Stimulated activated CD4-positive, alpha-beta T cell treated with anti-CD3 and anti-CD28 coated beads, Interleukin-15, amount 100 ng/mL, for 24 hours (primary cell): ENCODE data around the gene DEPDC5.
A peak's percentile ranks its signal among the peaks of the same experiment; 100 is the strongest.

Experiments used
- DNase-seq: peaks from one replicate; pipeline ENCODE4 v3.0.0-alpha.2; 2020

The DEPDC5 gene

GRCh38 chr22:31818481-31819392 lies 64.9 kb downstream of the DEPDC5 start:
- peak; percentile 59 for DNase-seq

- no peak for DNase-seq
These were observed 66.8 kb downstream of the DEPDC5 start for GRCh38 chr22:31820655-31821054.

- no peak for DNase-seq
These were observed 67.8 kb downstream of the DEPDC5 start for GRCh38 chr22:31821572-31821971.

GRCh38 chr22:31822523-31822922 lies 68.7 kb downstream of the DEPDC5 start:
- DNase-seq: no peak

GRCh38 chr22:31825513-31825912 lies 71.7 kb downstream of the DEPDC5 start:
- DNase-seq: no peak

GRCh38 chr22:31826443-31826842 lies 72.6 kb downstream of the DEPDC5 start:
- DNase-seq: no peak

GRCh38 chr22:31828739-31829138 lies 74.9 kb downstream of the DEPDC5 start:
- DNase-seq: no peak

- DNase-seq: peak; percentile 71
These were observed 75.7 kb downstream of the DEPDC5 start for GRCh38 chr22:31829505-31829904.

- no peak for DNase-seq
These were observed 76.9 kb downstream of the DEPDC5 start for GRCh38 chr22:31830721-31831070.

- no peak for DNase-seq
These were observed 80.1 kb downstream of the DEPDC5 start for GRCh38 chr22:31833930-31834329.

- DNase-seq: no peak
These were observed 82.2 kb downstream of the DEPDC5 start for GRCh38 chr22:31836010-31836409.

GRCh38 chr22:31838917-31839316 lies 85.1 kb downstream of the DEPDC5 start:
- no peak for DNase-seq

GRCh38 chr22:31839986-31840385 lies 86.2 kb downstream of the DEPDC5 start:
- no peak for DNase-seq

- no peak for DNase-seq
These were observed 86.8 kb downstream of the DEPDC5 start for GRCh38 chr22:31840585-31840984.

- no peak for DNase-seq
These were observed 87.4 kb downstream of the DEPDC5 start for GRCh38 chr22:31841078-31841827.

- no peak for DNase-seq
These were observed 89.7 kb downstream of the DEPDC5 start for GRCh38 chr22:31843526-31843925.

GRCh38 chr22:31844941-31845340 lies 91.1 kb downstream of the DEPDC5 start:
- DNase-seq: no peak

- peak; percentile 15 for DNase-seq
These were observed 92.6 kb downstream of the DEPDC5 start for GRCh38 chr22:31846161-31847115.

GRCh38 chr22:31848411-31848810 lies 94.6 kb downstream of the DEPDC5 start:
- no peak for DNase-seq

GRCh38 chr22:31850135-31850534 lies 96.3 kb downstream of the DEPDC5 start:
- no peak for DNase-seq

- DNase-seq: no peak
These were observed 99.0 kb downstream of the DEPDC5 start for GRCh38 chr22:31852691-31853421.
